ENCODE results near the gene CAST.
"Not testable (repeated sequence)": the region's sequence is repeated elsewhere in the genome, so short reads cannot be mapped to it uniquely, and the experiment has no call there.

CAST gene

DNA sequence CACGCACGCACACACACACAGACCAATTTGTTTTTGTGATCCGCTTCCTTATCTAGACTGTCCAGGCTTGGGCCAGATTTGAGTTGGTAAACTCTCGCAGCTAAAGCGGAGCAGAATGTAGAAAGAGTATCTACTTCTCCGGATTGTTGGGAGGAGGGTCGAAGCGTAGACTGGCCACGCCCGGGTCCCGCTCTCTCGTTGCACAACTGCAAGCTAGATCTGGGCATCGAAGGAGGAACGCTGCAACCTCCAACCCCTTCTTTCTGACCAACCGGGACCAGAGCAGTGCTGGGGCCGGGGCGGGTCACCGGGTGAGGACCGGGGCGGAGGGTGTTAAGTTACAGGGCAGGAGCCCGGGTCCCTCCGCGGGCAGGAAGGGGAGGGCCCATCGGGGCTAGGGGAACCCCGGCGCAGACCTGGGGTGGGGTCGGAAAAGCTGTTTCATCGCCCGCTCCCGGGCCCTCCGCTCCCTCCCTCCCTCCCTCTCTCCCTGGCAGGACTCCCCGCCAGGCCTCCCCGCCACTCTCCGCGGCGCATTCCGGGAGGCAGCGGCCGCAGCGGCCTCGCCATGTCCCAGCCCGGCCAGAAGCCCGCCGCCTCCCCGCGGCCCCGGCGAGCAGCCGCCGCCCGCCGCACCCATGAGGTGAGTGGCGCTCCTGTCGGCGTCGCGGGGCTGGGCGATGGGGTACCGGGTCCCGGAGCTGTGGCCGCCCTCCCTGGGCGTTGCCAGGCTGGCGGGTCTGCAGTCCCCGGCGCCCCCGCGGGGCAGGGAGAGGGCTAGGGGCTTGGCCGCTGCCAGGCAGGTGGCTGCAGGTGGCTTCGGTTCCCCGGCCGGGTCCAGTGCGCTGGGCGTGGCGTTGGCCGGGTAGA is at the start of gene CAST:
Gene CAST, plus strand, starts transcription at position 522 of the 870 bp plus-strand sequence. Its CDS starts 47 bp downstream, at position 569.
- peak; percentile 36 for DNase-seq

DNA sequence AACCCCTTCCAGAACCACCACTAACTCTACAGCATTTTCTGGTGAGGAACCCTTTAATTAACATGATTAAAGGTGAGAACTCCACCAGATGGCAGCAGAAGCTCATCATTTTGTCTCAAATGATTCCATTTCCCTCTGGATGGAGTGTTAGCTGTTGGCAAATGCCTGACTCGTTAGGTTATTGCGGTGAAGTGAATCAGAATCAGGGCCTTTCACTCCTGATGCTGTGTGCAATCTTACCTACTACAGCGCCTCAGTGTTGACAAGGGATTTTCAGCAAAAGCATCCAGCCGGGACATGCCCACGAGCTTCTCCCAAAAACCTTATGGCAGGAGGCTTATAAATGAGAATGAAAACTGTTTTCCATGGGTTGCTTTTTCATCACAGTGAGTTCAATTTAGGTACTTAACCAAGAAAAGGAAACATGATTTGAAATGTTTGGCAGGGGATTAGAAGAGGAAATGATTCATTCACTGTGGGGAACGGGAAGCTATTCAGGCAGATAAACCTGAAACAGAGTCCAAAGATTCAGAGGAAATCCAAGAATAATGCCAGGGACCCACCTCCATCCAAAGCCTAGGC is 48.0 kb upstream of the CAST start:
- peak; percentile 71 for DNase-seq

DNA sequence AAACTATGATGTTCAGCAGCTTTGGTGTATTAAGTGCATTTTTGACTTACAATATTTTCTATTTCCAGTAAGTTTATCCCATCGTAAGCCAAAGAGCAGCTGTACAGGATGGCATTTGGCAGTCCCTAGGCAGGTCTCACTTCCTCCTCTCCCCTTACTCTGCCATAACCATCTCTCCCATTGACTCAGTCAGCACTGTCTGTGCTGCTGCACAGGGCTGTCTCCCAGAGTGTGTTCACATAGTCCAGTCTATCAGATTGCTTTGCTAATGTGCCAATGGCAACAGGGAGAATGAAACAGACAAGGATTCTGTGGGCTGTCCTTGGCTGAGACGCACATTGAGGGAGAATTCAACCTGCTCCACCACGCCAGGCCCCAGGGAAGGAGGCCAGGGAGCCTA is 47.0 kb upstream of the CAST start:
- no peak for DNase-seq

- no peak for DNase-seq
Measured at GRCh38 chr5:96616801-96617200, 45.4 kb upstream of the CAST start.

DNA sequence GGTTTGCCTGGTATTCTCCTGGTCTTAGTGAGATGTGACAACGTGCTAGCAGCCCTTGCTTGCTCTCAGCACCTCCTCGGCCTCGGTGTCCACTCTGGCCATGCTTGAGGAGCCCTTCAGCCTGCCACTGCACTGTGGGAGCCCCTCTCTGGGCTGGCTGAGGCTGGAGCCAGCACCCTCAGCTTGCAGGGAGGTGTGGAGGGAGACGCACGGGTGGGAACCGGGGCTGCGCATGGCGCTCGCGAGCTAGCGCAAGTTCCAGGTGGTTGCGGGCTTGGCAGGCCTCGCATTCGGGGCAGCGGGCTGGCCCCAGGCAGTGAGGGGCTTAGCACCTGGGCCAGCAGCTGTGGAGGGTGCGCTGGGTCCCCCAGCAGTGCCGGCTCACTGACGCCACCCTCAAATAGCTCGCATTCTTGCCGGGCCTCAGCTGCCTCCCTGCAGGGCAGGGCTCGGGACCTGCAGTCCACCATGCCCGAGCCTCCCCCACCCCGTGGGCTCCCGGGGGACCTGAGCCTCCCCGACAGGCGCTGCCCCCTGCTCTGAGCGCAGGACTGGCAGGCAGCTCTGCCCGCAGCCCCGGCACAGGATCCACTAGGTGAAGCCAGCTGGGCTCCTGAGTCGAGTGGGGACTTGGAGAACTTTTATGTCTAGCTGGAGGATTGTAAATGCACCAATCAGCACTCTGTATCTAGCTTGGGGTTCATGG is 43.7 kb upstream of the CAST start:
- DNase-seq: not testable (repeated sequence)

DNA sequence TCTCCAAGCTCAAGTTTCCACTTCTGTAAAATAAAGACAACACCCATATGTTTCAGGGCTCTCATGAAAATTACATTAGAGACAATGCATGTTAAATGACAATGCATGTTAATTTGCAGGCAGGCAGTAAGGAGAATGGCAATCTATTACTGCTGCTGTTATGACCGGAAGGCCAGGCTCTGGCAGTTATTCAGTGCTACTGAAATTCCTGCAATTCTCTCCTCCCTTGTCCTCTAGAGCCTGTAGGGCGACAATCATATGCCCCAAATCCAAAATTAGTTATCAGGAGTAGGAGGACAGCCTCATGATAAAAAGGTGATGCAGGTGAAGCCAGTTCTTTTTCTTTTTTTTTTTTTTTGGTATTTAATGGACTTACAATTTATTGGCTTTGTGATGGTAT is 42.2 kb upstream of the CAST start:
- DNase-seq: no peak

DNA sequence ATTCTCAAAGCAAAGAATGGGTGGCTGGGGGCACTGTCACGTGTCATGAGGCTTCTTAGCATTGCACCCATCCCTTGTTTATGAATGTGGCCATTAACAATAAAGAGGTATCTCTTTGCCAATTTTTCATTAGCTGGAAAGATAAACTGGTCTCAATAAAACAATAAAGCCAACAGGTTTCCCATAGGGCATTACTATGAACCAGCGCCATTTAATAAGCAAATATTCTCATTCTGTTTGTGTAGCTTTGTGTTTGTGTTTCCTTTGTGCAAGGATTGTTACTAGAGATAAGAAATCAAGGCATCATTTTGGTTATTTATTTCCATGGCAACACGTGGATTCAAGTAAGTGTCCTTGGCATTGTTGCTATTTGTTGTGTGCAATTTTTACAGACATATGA is 37.6 kb upstream of the CAST start:
- DNase-seq: no peak

GRCh38 chr5:96625365-96625764 is 36.8 kb upstream of the CAST start:
- no peak for DNase-seq

DNA sequence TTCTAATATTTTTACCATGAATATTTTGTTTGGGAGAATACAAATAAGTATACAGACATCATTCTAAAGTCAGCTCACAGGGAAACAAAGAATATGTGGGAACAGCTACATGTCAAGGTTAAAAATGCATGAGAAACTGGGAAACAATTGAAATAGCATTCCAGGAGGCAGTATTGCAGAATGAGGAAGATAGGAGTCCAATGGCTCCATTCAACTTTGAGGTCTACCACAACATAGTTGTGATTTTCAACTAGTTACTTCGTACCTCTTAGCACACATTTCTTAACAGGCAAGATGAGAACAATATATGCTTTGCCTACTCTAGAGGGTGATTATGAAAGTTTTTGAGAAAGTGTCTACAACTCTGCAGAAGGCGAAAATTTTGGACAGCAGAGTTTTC is 35.2 kb upstream of the CAST start:
- no peak for DNase-seq

DNA sequence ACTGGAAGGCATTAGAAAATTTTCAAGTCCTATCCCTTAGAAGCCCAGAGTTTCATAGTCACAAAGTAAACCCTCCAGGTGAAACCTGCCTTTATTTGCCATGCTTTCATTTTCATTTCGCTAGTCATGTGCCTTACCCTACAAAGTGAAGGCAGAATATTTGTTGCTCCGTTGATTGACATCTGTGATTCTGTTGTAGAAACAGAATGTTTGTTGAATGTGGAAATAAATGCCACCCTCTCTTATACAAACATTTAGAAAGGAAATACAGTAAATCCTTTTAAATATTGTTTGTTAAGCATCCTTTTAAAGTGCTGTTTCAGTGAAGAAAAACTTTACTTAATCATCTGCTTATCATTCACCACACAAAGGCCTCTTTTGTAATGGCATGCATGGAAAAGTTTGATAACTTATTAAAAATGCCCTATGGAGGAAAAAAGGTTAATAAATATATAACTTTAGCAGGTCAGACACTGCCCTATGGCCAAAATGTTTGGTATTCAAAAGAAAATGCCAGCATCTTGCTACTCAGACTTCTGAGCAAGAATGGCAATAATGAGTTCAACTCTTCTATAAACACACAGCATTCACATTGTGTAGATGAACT is 34.3 kb upstream of the CAST start:
- DNase-seq: no peak

DNA sequence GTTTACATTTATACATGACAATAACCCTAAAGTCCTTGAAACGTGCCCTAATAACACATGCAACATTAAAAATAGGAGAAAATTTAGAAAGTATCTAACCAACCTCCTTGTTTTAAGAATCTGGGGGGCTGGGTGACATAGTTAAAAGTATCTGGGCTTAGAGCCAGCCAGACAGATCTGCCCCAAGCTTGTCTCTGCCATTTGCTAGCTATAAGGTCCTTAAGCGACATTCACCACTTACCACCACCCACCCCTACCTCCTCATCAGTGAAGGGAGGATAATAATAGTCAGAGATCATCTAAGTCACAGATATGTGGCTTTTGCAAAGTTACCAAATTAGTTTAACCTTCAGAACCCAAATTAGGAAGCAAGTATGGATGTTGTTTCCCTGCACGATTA is 33.8 kb upstream of the CAST start:
- DNase-seq: no peak

DNA sequence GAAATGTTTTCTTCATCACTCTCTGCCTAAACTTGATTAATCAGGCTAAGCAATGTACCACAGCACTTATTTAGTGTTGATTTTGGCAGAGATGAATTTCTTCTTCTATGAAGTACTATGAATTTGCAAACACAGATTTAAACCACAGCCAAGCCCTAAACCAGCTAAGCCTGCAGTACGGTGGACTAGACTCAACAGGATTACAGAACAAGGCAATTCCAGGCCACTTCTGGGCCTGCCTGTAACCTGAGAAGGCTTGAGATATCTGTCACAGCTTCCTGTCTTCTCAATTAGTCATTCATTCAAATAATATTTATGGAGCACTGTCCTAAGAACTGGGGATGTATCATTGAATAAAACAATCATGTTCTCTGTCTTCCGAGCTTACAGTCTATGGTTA is 32.4 kb upstream of the CAST start:
- peak; percentile 95 for DNase-seq

DNA sequence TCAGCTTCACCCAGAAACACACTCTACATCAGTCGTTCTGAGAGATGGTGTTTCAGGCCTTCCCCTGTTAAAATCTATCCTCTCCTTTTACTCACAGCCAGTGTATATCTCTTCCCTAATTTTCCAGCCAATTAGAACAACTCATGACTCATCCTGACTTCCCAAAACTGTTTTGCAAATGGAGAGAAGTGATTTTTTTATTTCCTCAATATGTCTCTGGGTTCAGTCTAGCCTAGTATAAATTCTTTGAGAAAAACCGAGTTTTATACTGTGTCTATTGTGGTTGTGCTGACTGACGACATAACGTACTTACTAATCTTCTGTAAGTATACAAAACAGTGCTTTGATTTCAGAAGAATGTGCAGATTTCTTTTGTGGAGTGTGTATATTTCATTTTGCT is 28.4 kb upstream of the CAST start:
- DNase-seq: no peak

GRCh38 chr5:96634881-96635280 is 27.3 kb upstream of the CAST start:
- DNase-seq: no peak

DNA sequence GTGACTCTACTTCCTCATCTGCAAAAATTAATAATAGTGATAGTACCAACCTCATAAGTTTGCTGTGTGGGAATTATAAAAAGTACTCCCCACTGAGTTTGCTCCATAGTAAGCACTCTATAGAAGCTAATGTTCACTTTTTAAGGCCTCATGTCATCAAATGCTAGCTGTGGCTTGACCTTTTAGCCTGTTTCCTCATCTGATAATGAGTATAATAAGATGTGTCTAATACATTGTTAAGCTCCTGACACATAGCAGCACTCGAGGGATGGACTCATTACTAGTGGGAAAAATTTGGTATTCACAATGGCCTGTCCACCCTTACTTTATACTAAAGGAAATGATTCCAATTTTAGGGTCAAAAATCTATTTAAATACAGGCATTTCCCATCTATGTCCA is 26.1 kb upstream of the CAST start:
- DNase-seq: no peak

- no peak for DNase-seq
Measured at GRCh38 chr5:96636594-96636993, 25.6 kb upstream of the CAST start.

GRCh38 chr5:96637196-96637595 is 25.0 kb upstream of the CAST start:
- DNase-seq: no peak

DNA sequence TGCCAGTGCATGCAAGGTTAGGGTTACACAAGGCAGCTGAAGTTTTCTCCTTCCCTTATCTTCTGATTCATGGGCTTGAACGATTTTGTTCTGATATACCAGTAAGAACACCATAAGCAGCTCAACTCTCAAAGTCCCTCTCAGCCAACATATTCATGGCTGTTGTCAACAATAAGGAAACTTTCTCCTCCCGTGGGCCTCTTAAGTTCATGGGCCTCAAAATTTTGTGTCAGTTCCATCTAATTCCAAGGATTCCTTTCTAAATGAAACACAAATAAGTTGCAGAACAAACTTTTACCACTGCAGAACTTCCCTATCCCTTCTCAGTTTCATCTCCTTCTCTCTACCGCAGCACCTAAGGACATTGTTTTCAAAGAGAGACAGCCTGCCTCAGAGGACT is 23.6 kb upstream of the CAST start:
- DNase-seq: no peak

DNA sequence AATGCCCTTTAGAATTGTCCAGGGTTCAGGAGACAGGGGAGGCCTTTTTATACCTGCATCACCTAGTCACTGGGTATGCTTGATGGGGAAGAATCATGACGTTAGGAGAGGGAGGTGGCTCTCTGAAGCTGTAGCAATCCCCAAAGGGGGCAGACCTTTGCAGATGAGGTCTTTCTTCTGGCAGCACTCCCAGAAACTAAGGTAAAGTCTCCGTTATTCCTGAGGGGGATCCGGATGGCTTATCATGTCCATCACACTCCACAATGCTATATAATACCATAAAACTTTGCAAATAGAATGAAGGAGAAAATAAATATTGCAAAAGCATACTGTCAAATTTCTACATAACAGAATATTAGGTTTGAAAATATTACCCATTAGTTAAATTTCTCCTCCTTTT is 21.5 kb upstream of the CAST start:
- no peak for DNase-seq

DNA sequence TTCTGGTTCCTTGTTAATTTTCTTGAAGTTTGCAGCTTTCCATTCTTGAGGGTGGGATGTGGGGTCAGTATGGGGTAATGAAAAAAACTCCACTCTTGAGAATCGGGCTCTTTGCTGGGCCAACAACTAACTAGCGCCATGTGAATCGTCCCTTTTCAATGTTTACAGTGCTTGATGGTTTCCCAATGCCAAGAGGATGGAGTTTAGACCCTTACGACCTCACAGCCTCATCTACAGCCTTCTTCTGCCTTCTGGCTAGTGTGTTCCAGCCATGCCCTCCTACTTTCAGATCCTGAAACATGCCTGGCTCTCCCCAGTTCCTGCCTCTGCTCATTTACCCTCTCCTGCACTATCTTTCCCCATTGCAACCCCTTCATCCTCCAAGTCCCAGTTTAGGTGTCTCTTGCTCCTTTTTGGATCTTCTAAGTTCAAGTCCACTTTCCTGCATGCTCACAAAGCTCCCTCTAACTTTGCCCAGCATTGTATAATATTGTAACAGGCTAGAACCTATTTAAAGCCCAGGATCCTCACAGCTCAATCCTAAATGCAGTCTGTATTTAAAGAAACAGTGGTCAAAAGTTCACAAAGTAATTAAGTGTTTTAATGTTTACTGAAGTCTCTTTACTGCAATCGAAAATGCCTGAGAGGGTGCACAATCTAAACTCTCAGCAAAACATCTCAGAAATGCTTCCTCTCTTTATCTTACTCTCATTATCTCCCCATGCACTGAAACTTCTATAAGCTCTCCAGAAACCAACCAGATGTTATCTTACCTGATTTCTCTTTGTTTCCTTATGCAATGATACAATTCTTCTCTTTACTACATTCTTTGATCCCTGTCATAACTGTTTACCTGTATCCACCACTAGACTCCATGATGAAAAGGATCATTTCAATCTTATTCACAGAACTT is 20.6 kb upstream of the CAST start:
- DNase-seq: no peak

DNA sequence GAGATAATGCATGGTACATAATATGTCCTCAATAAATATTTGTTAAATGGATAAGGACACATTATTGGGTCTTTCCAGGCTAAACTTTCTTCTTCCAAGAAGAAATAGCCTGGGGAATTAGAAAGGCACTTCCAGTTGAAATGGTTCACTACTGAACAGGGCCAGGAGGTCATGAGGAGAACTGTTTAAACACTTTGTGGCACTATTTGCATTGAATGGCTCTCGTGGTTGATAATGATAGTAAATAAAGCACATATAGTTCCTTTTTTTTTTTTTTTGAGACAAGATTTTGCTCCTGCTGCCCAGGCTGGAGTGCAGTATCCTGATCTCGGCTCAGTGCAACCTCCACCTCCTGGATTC is 19.9 kb upstream of the CAST start:
- DNase-seq: no peak

DNA sequence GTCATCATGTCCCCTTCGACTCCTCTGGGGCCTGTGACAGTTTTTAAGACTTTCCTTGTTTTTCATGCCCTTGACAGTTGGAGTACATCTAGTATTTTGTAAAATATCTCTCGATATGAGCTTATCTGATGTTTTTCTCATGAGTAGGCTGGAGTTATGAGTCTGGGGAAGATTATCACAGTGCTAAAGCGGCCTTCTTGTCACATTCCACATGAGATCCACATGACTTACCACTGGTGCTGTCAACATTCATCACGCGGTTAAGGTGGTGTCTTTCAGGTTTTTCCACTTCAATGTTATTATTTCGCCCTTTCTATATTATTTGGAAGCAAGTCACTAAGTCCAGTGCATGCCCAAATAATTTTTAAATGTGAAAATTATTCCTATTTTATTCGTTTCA is 17.1 kb upstream of the CAST start:
- no peak for DNase-seq

DNA sequence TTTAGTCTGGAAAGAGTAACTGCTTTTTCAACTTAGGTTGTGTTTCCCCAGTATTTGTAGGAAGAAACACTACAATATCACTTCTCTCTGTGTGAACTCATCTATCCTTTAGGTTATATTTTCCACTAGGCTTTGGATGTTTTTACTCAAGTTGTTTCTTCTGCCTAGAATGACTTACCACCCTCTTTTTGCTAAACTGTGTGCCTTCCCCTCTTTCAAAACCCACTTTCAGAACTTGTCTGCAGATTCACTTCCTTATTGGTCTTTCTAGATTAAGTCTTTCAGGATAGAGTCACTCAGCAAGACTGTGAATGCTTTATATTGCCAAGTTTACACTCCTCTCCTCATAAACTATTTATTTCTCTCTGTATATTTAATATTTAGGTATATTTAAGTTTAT is 14.2 kb upstream of the CAST start:
- DNase-seq: no peak
